SK-N-SH (cell line): ENCODE measurements around the gene C5orf22. TPM values are rescaled to one million over a fixed set of nuclear protein-coding genes. Genes with fewer than 3 reads are reported as not detected.
"Not testable (repeated sequence)": the region's sequence is repeated elsewhere in the genome, so short reads cannot be mapped to it uniquely, and the experiment has no call there.

Experiments
- CTCF ChIA-PET: fragments of 300-600, 350-600 bp; formaldehyde crosslinking; extraction: SDS; loops from one replicate; lab custom pipeline; 2021; lab: Yijun Ruan, JAX
- POLR2A ChIA-PET: fragments of 350-600 bp; sonication (Branson Sonifier 250); formaldehyde crosslinking; extraction: SDS; loops from one replicate; lab custom pipeline; 2020; ENCODE audit warnings: antibody characterized with exemption, inconsistent platforms; lab: Yijun Ruan, JAX
- DNase-seq: peaks from one replicate; pipeline ENCODE4 v3.0.0; 2012
- H2AFZ ChIP-seq: fragments of 200-600 bp; sonication (generic); 2 replicates; pipeline ENCODE4 v1.8.1; 2016; ENCODE audit warnings: antibody characterized with exemption, mild to moderate bottlenecking, low read depth
- H3F3A ChIP-seq: fragments of 200-600 bp; sonication (generic); replicated peaks from 2 replicates; pipeline ENCODE3; 2016; ENCODE audit warnings: antibody characterized with exemption, mild to moderate bottlenecking; ENCODE audit not compliant: insufficient read depth
- H3K27ac ChIP-seq, 2 experiments: fragments of 200-500 bp in 1 of 2; fragments of 200-600 bp in 1 of 2; sonication (Bioruptor generic) in 1 of 2; sonication (generic), shearing (Covaris generic) in 1 of 2; 2 replicates each; pipeline versions ENCODE4 v1.5.1 to v1.6.1; 2014 to 2016; ENCODE audit warnings: low read depth in 2 of 2, inconsistent platforms in 1 of 2, low read length in 1 of 2, mild to moderate bottlenecking in 1 of 2, mixed read lengths in 1 of 2
- H3K27me3 ChIP-seq: fragments of 200-600 bp; sonication (generic), shearing (Covaris generic); 2 replicates; pipeline ENCODE4 v1.6.1; 2016; ENCODE audit warnings: mixed run types; ENCODE audit not compliant: insufficient read depth
- H3K36me3 ChIP-seq, 2 experiments: fragments of 200-500 bp in 1 of 2; fragments of 200-600 bp in 1 of 2; sonication (Bioruptor generic) in 1 of 2; sonication (generic) in 1 of 2; replicated peaks in 1 of 2; 2 replicates each; pipeline versions ENCODE3 to v1.5.1; 2014 to 2016; ENCODE audit warnings: low read length in 1 of 2, mild to moderate bottlenecking in 1 of 2; ENCODE audit not compliant: insufficient read depth in 2 of 2, control insufficient read depth in 1 of 2
- H3K4me1 ChIP-seq, 2 experiments: fragments of 200-500 bp in 1 of 2; fragments of 200-600 bp in 1 of 2; sonication (Bioruptor generic) in 1 of 2; sonication (generic), shearing (Covaris generic) in 1 of 2; 2 replicates each; pipeline versions ENCODE4 v1.5.1 to v1.6.1; 2014 to 2016; ENCODE audit warnings: low read depth in 1 of 2, low read length in 1 of 2, mixed run types in 1 of 2; ENCODE audit not compliant: insufficient read depth in 2 of 2, control insufficient read depth in 1 of 2
- H3K4me2 ChIP-seq: fragments of 200-600 bp; sonication (generic), shearing (Covaris generic); 2 replicates; pipeline ENCODE4 v1.6.1; 2017; ENCODE audit warnings: mixed run types
- H3K4me3 ChIP-seq, 2 experiments: fragments of 200-500 bp in 1 of 2; fragments of 200-600 bp in 1 of 2; sonication (Bioruptor generic) in 1 of 2; sonication (generic), shearing (Covaris generic) in 1 of 2; 2 replicates each; pipeline versions ENCODE4 v1.5.1 to v1.8.1; 2014 to 2016; ENCODE audit warnings: low read depth in 2 of 2, inconsistent platforms in 1 of 2, low read length in 1 of 2, mild to moderate bottlenecking in 1 of 2, mixed read lengths in 1 of 2, moderate library complexity in 1 of 2
- H3K79me2 ChIP-seq: fragments of 200-600 bp; sonication (generic); 2 replicates; pipeline ENCODE4 v1.8.1; 2017; ENCODE audit warnings: mild to moderate bottlenecking; ENCODE audit not compliant: insufficient read depth
- H3K9ac ChIP-seq: fragments of 200-600 bp; sonication (generic); 2 replicates; pipeline ENCODE4 v1.6.1; 2017; ENCODE audit warnings: mixed run types
- H3K9me2 ChIP-seq: fragments of 200-600 bp; sonication (generic); 2 replicates; pipeline ENCODE4 v1.6.1; 2017; ENCODE audit warnings: mixed run types
- H3K9me3 ChIP-seq: fragments of 200-600 bp; sonication (generic); 2 replicates; pipeline ENCODE4 v1.6.1; 2017; ENCODE audit warnings: mixed run types, mild to moderate bottlenecking, moderate library complexity
- H4K20me1 ChIP-seq: fragments of 200-600 bp; sonication (generic); 2 replicates; pipeline ENCODE4 v1.6.1; 2017; ENCODE audit warnings: mild to moderate bottlenecking, mixed run types; ENCODE audit not compliant: insufficient read depth
- CHD2 ChIP-seq: fragments of 150-350 bp; IDR thresholded peaks from 2 replicates; pipeline ENCODE4 v1.6.1; 2018; ENCODE audit warnings: low read length; ENCODE audit not compliant: partially characterized antibody
- CTCF ChIP-seq: fragments of 200-600 bp; sonication (generic); IDR thresholded peaks from 2 replicates; pipeline ENCODE4 v1.6.1; 2017; ENCODE audit warnings: antibody characterized with exemption, mild to moderate bottlenecking, moderate library complexity
- EP300 ChIP-seq, 2 experiments: IDR thresholded peaks; 2 replicates each; pipeline versions ENCODE4 v1.4.0 to v1.6.1; 2012; ENCODE audit warnings: borderline replicate concordance in 1 of 2, low read depth in 1 of 2, low read length in 1 of 2
- EZH2phosphoT487 ChIP-seq: fragments of 200-600 bp; sonication (generic); IDR thresholded peaks from 2 replicates; pipeline ENCODE4 v1.6.1; 2017; ENCODE audit warnings: low read depth, mixed run types, mild to moderate bottlenecking, antibody characterized with exemption, moderate library complexity, borderline replicate concordance
- GATA2 ChIP-seq: sonication (generic); formaldehyde crosslinking; IDR thresholded peaks from 2 replicates; pipeline ENCODE4 v1.5.0; 2020; ENCODE audit warnings: mild to moderate bottlenecking, missing genetic modification reagents
- MXI1 ChIP-seq: IDR thresholded peaks from 2 replicates; pipeline ENCODE4 v1.6.1; 2012; ENCODE audit warnings: mild to moderate bottlenecking, low read depth, low read length, improper control_type of control experiment
- NFIC ChIP-seq: IDR thresholded peaks from 2 replicates; pipeline ENCODE4 v1.4.0; 2012; ENCODE audit warnings: borderline replicate concordance
- RAD21 ChIP-seq: IDR thresholded peaks from 2 replicates; pipeline ENCODE4 v1.6.1; 2012; ENCODE audit warnings: mild to moderate bottlenecking, low read length
- RCOR1 ChIP-seq: fragments of 150-350 bp; IDR thresholded peaks from 2 replicates; pipeline ENCODE4 v1.6.1; 2017; ENCODE audit warnings: antibody characterized with exemption, low read length
- SIN3A ChIP-seq: IDR thresholded peaks from 2 replicates; pipeline ENCODE4 v1.6.1; 2012; ENCODE audit warnings: low read depth, mild to moderate bottlenecking, low read length, moderate library complexity, borderline replicate concordance
- SMC3 ChIP-seq: IDR thresholded peaks from 2 replicates; pipeline ENCODE4 v1.6.1; 2012; ENCODE audit warnings: low read depth, low read length, improper control_type of control experiment
- WGBS: methylation state at CpG from one replicate; pipeline ENCODE4 v1.1.6; 2017; ENCODE audit warnings: low lambda C conversion rate; 5-methylcytosine and 5-hydroxymethylcytosine counted together
- polyA plus RNA-seq, 3 experiments: library from polyadenylated mRNA; depleted of rRNA; stranded (reverse); fragments of >200 nt; gene quantifications; 2 replicates each; pipeline ENCODE4 v1.2.3, GENCODE V29; 2012

The C5orf22 gene
- polyA plus RNA-seq, 1 of the 3 experiments (the other 2 are of a cell fraction) = 13.6 TPM

- TF ChIP-seq CTCF = no peak
- TF ChIP-seq CHD2 = no peak
- no peak for TF ChIP-seq EP300 (IDR thresholded peaks at IDR 0.05; ENCODE audit: borderline replicate concordance in 1 of 2, low read depth in 1 of 2, low read length in 1 of 2)
- TF ChIP-seq GATA2 = no peak
These were observed 31.1 kb downstream of the C5orf22 start (continued) for GRCh38 chr5:31563216-31563615.

- WGBS = 51% methylated on average over 3 of the region's 3 CpGs
- DNase-seq, H3F3A ChIP-seq, H3K9me2 ChIP-seq, CTCF ChIA-PET, H3K36me3 ChIP-seq, H3K9me3 ChIP-seq, H3K4me2 ChIP-seq, H2AFZ ChIP-seq, H3K27me3 ChIP-seq, H3K4me1 ChIP-seq, POLR2A ChIA-PET, H3K27ac ChIP-seq, H4K20me1 ChIP-seq, H3K79me2 ChIP-seq, H3K9ac ChIP-seq, H3K4me3 ChIP-seq: not testable (repeated sequence)
These were observed 34.3 kb downstream of the C5orf22 start for GRCh38 chr5:31566362-31566761.

GRCh38 chr5:31568302-31568835 is 36.3 kb downstream of the C5orf22 start:
- H3K4me2 ChIP-seq = no peak overlapping the region
- H3K36me3 ChIP-seq = no peaks in the 10 kb centered on the region
- H3K9me3 ChIP-seq = no peaks in the 10 kb centered on the region
- 84% methylated on average over 1 of the region's 1 CpG for WGBS
- H3K4me3 ChIP-seq = no peak overlapping the region
- no peaks in the 10 kb centered on the region for H3K79me2 ChIP-seq
- DNase-seq = no peak
- H4K20me1 ChIP-seq = no peaks in the 10 kb centered on the region
- CTCF ChIA-PET = interaction anchor here (0.6 kb wide), 1 partner anchor 180 kb away, joined by 4 read pairs; no protein-coding TSS in a partner anchor
- POLR2A ChIA-PET = no interaction called here
- H3K27me3 ChIP-seq = no peaks in the 10 kb centered on the region
- H3K27ac ChIP-seq = no peak overlapping the region
- no peaks in the 10 kb centered on the region for H3K9me2 ChIP-seq
- H2AFZ ChIP-seq = no peak overlapping the region
- H3K4me1 ChIP-seq = no peaks in the 10 kb centered on the region
- TF ChIP-seq RCOR1 (no peak), MXI1 (no peak), SMC3 (no peak), SIN3A (no peak), EZH2phosphoT487 (no peak), RAD21 (no peak), EP300 (IDR thresholded peaks at IDR 0.05; ENCODE audit: borderline replicate concordance in 1 of 2, low read depth in 1 of 2, low read length in 1 of 2) (no peak), NFIC (no peak)
- no peaks in the 10 kb centered on the region for H3F3A ChIP-seq
- no peak overlapping the region for H3K9ac ChIP-seq
